GM23338 (cell line): ENCODE data around the gene TPMT.

Source experiments
- CTCF ChIP-seq, 2 experiments: fragments of 200-600 bp in 1 of 2; sonication (generic) in 1 of 2; conservative IDR thresholded peaks; 2 replicates each; pipeline versions ENCODE4 v1.5.1 to v1.6.1; 2016 to 2017; ENCODE audit warnings: antibody characterized with exemption in 2 of 2, low read depth in 2 of 2, mild to moderate bottlenecking in 2 of 2, moderate library complexity in 1 of 2
- EZH2 ChIP-seq: fragments of 200-600 bp; sonication (generic); IDR thresholded peaks from one replicate; pipeline ENCODE4 v1.8.0; 2017; ENCODE audit warnings: antibody characterized with exemption, mild to moderate bottlenecking, low read depth; ENCODE audit not compliant: unreplicated experiment
- EZH2phosphoT487 ChIP-seq: fragments of 200-600 bp; sonication (generic); IDR thresholded peaks from one replicate; pipeline ENCODE4 v1.8.1; 2018; ENCODE audit warnings: antibody characterized with exemption; ENCODE audit not compliant: unreplicated experiment
- POLR2AphosphoS5 ChIP-seq: IDR thresholded peaks from 2 replicates; pipeline ENCODE4 v1.6.1; 2016; ENCODE audit warnings: antibody characterized with exemption, low read depth

- no peak for TF ChIP-seq EZH2phosphoT487
- no peak for TF ChIP-seq EZH2
- no peak for TF ChIP-seq CTCF (conservative IDR thresholded peaks at IDR 0.05; ENCODE audit: low read depth in 2 of 2)
- TF ChIP-seq POLR2AphosphoS5, result no peak
Observed at GRCh38 chr6:18087396-18088165, 67.3 kb downstream of the TPMT start.
